Heart right ventricle (tissue), 16 donors: ENCODE measurements around the gene MAPK10. TPM values are rescaled to one million over a fixed set of nuclear protein-coding genes. Genes with fewer than 3 reads are reported as not detected.
A peak's percentile ranks its signal among the peaks of the same experiment; 100 is the strongest.

Experiments
- ATAC-seq, 8 donors: fragments of 200-7000 bp; cut with Tn5 transposase; one replicate each; pipeline ENCODE4 v1.9.1; 2020; ENCODE audit warnings: mild to moderate bottlenecking in 8 of 8, moderate library complexity in 8 of 8, moderate number of reproducible peaks in 1 of 8
- DNase-seq, 2 donors: peaks; one replicate each; pipeline ENCODE4 v3.0.0-alpha.2; 2020
- H3K27ac ChIP-seq, 10 donors: fragments of 200-600 bp; sonication (generic) in 2 of 10; one replicate each; pipeline versions ENCODE4 v1.5.0 to v1.8.0; 2020 to 2022; ENCODE audit warnings: mild to moderate bottlenecking in 3 of 10
- H3K27me3 ChIP-seq, 7 donors: fragments of 200-600 bp; one replicate each; pipeline ENCODE4 v1.8.0; 2021 to 2022; ENCODE audit warnings: mild to moderate bottlenecking in 2 of 7
- H3K36me3 ChIP-seq, 9 donors: fragments of 200-600 bp; sonication (generic) in 1 of 9; one replicate each; pipeline versions ENCODE4 v1.5.0 to v1.8.0; 2020 to 2022; ENCODE audit warnings: mild to moderate bottlenecking in 2 of 9
- H3K4me1 ChIP-seq, 9 donors: fragments of 200-600 bp; sonication (generic) in 1 of 9; one replicate each; pipeline versions ENCODE4 v1.5.0 to v1.8.0; 2020 to 2022; ENCODE audit warnings: mild to moderate bottlenecking in 4 of 9
- H3K4me3 ChIP-seq, 10 donors: fragments of 200-600 bp; sonication (generic) in 2 of 10; one replicate each; pipeline versions ENCODE4 v1.5.0 to v1.8.0; 2020 to 2022; ENCODE audit warnings: mild to moderate bottlenecking in 7 of 10, moderate library complexity in 2 of 10
- H3K9me3 ChIP-seq, 11 donors: fragments of 200-600 bp in 10 of 11; sonication (generic) in 2 of 11; one replicate each; pipeline versions ENCODE4 v1.5.0 to v1.8.0; 2013 to 2022; ENCODE audit warnings: mild to moderate bottlenecking in 2 of 11, control low read depth in 1 of 11, moderate library complexity in 1 of 11
- WGBS, 2 donors: extraction: QIAGEN DNeasy Blood & Tissue Kit; methylation state at CpG; one replicate each; pipeline ENCODE4 v1.1.7; 2013; ENCODE audit warnings: inconsistent platforms in 1 of 2; 5-methylcytosine and 5-hydroxymethylcytosine counted together
- intact Hi-C, 10 donors: fragments of 100-400 bp; cut with DNase I; formaldehyde crosslinking; loops; one replicate each; pipeline versions ENCODE4 v1.11.1 to v1.14.2; 2022
- polyA plus RNA-seq, 2 donors: library from polyadenylated mRNA; stranded (reverse); fragments of 200-250 nt; gene quantifications; one replicate each; pipeline ENCODE4 v1.2.3, GENCODE V29; 2013
- total RNA-seq, 10 donors: library from RNA; stranded (reverse); fragmentation: NEBNext Ultra II Directional in 3 of 10; extraction: Animal tissue kit (Norgen Biotek cat#: 25700) in 3 of 10; gene quantifications; one replicate each; pipeline versions ENCODE4 v1.2.1 to v1.2.4, GENCODE V29; 2021 to 2023
- TF ChIP-seq, protein P1 (sequence below), 9 donors: fragments of 200-600 bp; sonication (generic) in 2 of 9; IDR thresholded peaks; one replicate each; pipeline versions ENCODE4 v1.5.0 to v1.8.0; 2021 to 2022; ENCODE audit warnings: antibody characterized with exemption in 9 of 9, mild to moderate bottlenecking in 5 of 9, moderate library complexity in 1 of 9
- donor health status: Arrhythmogenic right ventricular cardiomyopathy.
- donor health status: ischemic (EF 13 %, LVEDD 7.1; RV severe dilation, severe dysfunction).
- donor health status: healthy with polysubstance abuse.
- donor health status: DM: no; HTN: yes; CAD: no.
- donor health status: DM: no; HTN: no; CAD: no.
- donor health status: ischemic (EF 25% LVEDD 6.9; RV normal size, moderate dysfunction).
- donor health status: ischemic (EF 25% LVEDD 5.7; RV mildly dilated, moderate dysfunction).
- donor health status: healthy.
- donor health status: DM: yes; HTN: yes; CAD: no.
- donor health status: Ischemic cardiomyopathy.
- donor health status: ischemic (EF 35%, LVEDD 5.7; RV mildly dilated, moderate dysfunction).
- donor health status: nonischemic (EF 11% LVEDD 7.7; RV severe dilation, severe dysfunction).
- donor health status: DM: yes; HTN: yes; CAD: no.
- donor health status: PGD.
- donor health status: ischemic (EF 29% LVEDD 5.4; RV normal size, mild dysfunction).
- donor health status: nonischemic (EF 23%, LVEDD 6.1; RV moderate dilation, normal function).

Gene MAPK10
- total and polyA plus RNA-seq, 12 donors: 0.94 to 5.9 (median 2.6) TPM

DNA sequence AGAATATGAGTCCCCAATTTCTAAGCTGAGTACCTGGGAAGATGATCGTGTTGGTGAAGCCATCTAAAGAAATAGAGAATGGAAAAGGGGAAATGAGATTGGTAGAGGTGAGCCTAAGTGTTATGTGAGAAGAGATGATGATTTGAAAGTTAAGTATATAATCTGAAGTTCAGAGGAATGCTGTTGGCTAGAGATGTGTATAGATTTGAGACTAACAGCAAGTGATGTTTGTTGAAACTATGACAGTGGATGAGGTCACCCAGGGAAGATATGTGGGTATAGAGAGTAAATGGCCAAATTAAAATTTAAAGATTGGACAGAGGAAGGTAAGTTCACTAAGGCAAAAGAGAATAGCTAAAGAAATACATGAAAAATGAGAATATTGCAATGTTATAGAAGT lies 324.2 kb downstream of the MAPK10 start:
- intact Hi-C loops: loop anchor here in 1 of 10 donors (10.0 kb wide), 1 partner anchor 61 kb away; no protein-coding TSS in a partner anchor
- peaks cover 0 to 36% (median 20%) of the 10 kb centered on the region in 9 donors for H3K4me1 ChIP-seq
- no peak overlapping the region for H3K27ac ChIP-seq
- no peaks in the 10 kb centered on the region for H3K27me3 ChIP-seq
- WGBS, 2 donors: 92 to 93% methylated on average over 1 of the region's 1 CpG
- ATAC-seq: no peak
- DNase-seq: no peak
- no peak overlapping the region for H3K4me3 ChIP-seq
- H3K9me3 ChIP-seq: no peaks in the 10 kb centered on the region
- TF ChIP-seq, protein P1, sequence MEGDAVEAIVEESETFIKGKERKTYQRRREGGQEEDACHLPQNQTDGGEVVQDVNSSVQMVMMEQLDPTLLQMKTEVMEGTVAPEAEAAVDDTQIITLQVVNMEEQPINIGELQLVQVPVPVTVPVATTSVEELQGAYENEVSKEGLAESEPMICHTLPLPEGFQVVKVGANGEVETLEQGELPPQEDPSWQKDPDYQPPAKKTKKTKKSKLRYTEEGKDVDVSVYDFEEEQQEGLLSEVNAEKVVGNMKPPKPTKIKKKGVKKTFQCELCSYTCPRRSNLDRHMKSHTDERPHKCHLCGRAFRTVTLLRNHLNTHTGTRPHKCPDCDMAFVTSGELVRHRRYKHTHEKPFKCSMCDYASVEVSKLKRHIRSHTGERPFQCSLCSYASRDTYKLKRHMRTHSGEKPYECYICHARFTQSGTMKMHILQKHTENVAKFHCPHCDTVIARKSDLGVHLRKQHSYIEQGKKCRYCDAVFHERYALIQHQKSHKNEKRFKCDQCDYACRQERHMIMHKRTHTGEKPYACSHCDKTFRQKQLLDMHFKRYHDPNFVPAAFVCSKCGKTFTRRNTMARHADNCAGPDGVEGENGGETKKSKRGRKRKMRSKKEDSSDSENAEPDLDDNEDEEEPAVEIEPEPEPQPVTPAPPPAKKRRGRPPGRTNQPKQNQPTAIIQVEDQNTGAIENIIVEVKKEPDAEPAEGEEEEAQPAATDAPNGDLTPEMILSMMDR (IDR thresholded peaks at IDR 0.05): no peak
- H3K36me3 ChIP-seq: no peaks in the 10 kb centered on the region

- TF ChIP-seq, protein P1 (IDR thresholded peaks at IDR 0.05): no peak
- Histone ChIP-seq H3K9me3 (no peaks in the 10 kb centered on the region), H3K27ac (no peak overlapping the region), H3K4me1 (peaks cover 0 to 36% (median 20%) of the 10 kb centered on the region in 9 donors), H3K4me3 (no peak overlapping the region), H3K36me3 (no peaks in the 10 kb centered on the region), H3K27me3 (no peaks in the 10 kb centered on the region)
- intact Hi-C loops: loop anchor here in 1 of 10 donors (10.0 kb wide), 1 partner anchor 60 kb away; no protein-coding TSS in a partner anchor
- ATAC-seq (no peak), DNase-seq (no peak)
- 46 to 75% methylated on average over 2 of the region's 2 CpGs for WGBS, 2 donors
These were observed 325.2 kb downstream of the MAPK10 start for GRCh38 chr4:86034616-86035015.

- DNase-seq (peak; percentile 25 to 41), ATAC-seq (peak; percentile 76 to 95 (median 90))
- 20 to 27% methylated on average over 4 of the region's 4 CpGs for WGBS, 2 donors
- intact Hi-C loops: loop anchor here in 1 of 10 donors (10.0 kb wide), 1 partner anchor 58 kb away; no protein-coding TSS in a partner anchor
- no peaks in the 10 kb centered on the region for H3K27me3 ChIP-seq
- H3K9me3 ChIP-seq: no peaks in the 10 kb centered on the region
- TF ChIP-seq, protein P1 (IDR thresholded peaks at IDR 0.05): no peak
- peaks cover 0 to 32% (median 19%) of the 10 kb centered on the region in 9 donors for H3K4me1 ChIP-seq
- H3K36me3 ChIP-seq: no peaks in the 10 kb centered on the region
- H3K4me3 ChIP-seq: no peak overlapping the region
- H3K27ac ChIP-seq: peak overlapping the region; percentile 1 to 85 (median 75)
These were observed 326.7 kb downstream of the MAPK10 start for GRCh38 chr4:86033171-86033570.

GRCh38 chr4:86032476-86033022 lies 327.3 kb downstream of the MAPK10 start:
- Histone ChIP-seq H3K9me3 (no peaks in the 10 kb centered on the region), H3K27ac (peak overlapping the region; percentile 1 to 85 (median 75))
- 25 to 28% methylated on average over 4 of the region's 4 CpGs for WGBS, 2 donors

More at GRCh38 chr4:86032476-86033022, 327.3 kb downstream of the MAPK10 start:
- intact Hi-C loops: loop anchor here in 1 of 10 donors (10.0 kb wide), 1 partner anchor 58 kb away; no protein-coding TSS in a partner anchor
- TF ChIP-seq, protein P1 (IDR thresholded peaks at IDR 0.05): no peak
- Histone ChIP-seq H3K4me3 (no peak overlapping the region), H3K4me1 (peaks cover 0 to 31% (median 18%) of the 10 kb centered on the region in 9 donors), H3K36me3 (no peaks in the 10 kb centered on the region), H3K27me3 (no peaks in the 10 kb centered on the region)
- ATAC-seq (peak; percentile 24 to 90 (median 76)), DNase-seq (no peak)
